Activated CD8-positive, alpha-beta T cell treated with anti-CD3 and anti-CD28 coated beads for 36 hours (primary cell): ENCODE measurements around the gene CENPB. TPM values are rescaled to one million over a fixed set of nuclear protein-coding genes. Genes with fewer than 3 reads are reported as not detected.

Experiments
- ATAC-seq: fragments of 200-7000 bp; cut with Tn5 transposase; one replicate; pipeline ENCODE4 v1.10.0; 2021; ENCODE audit warnings: mild to moderate bottlenecking, moderate library complexity
- CTCF ChIA-PET: fragments of 350-600 bp; sonication (Branson Sonifier 250); formaldehyde crosslinking; loops from one replicate; lab custom pipeline; 2021; ENCODE audit warnings: antibody characterized with exemption; lab: Charles Lee
- POLR2A ChIA-PET: fragments of 350-600 bp; sonication (Branson Sonifier 250); formaldehyde crosslinking; loops from one replicate; lab custom pipeline; 2021; ENCODE audit warnings: antibody characterized with exemption; lab: Charles Lee
- DNase-seq: peaks from one replicate; pipeline ENCODE4 v3.0.0-alpha.2; 2020
- H3K27ac Mint-ChIP-seq: one replicate; pipeline ENCODE4 v1.8.0; 2021; ENCODE audit warnings: mild to moderate bottlenecking, mixed read lengths
- H3K27me3 Mint-ChIP-seq: one replicate; pipeline ENCODE4 v1.8.0; 2021; ENCODE audit warnings: mixed read lengths
- H3K36me3 Mint-ChIP-seq: one replicate; pipeline ENCODE4 v1.8.0; 2021; ENCODE audit warnings: low read depth, mixed read lengths
- H3K4me1 Mint-ChIP-seq: one replicate; pipeline ENCODE4 v1.8.0; 2021; ENCODE audit warnings: low read depth, mixed read lengths
- H3K4me3 Mint-ChIP-seq: one replicate; pipeline ENCODE4 v1.8.0; 2021; ENCODE audit warnings: mild to moderate bottlenecking, moderate library complexity, mixed read lengths
- H3K9me3 Mint-ChIP-seq: one replicate; pipeline ENCODE4 v1.8.0; 2021; ENCODE audit warnings: mixed read lengths
- intact Hi-C: fragments of 100-400 bp; cut with micrococcal nuclease; formaldehyde crosslinking; loops from one replicate; pipeline ENCODE4 v1.10.0; 2022
- total RNA-seq, 2 experiments: library from RNA; stranded (reverse); gene quantifications; one replicate each; pipeline ENCODE4 v1.2.3, GENCODE V29; 2021
- TF ChIP-seq, protein P1 (sequence below): fragments of 200-600 bp; IDR thresholded peaks from one replicate; pipeline ENCODE4 v1.8.0; 2022; ENCODE audit warnings: antibody characterized with exemption, mild to moderate bottlenecking

Gene CENPB
- total RNA-seq, 2 experiments from 2014 or later: 35.0 to 35.4 TPM

GRCh38 chr20:3751675-3752385 lies 34.7 kb downstream of the CENPB start:
- Mint-ChIP-seq H3K36me3 (peaks cover 6% of the 10 kb centered on the region), H3K9me3 (no peaks in the 10 kb centered on the region), H3K4me3 (peak overlapping the region; percentile 29), H3K27me3 (no peaks in the 10 kb centered on the region), H3K4me1 (peaks cover 8% of the 10 kb centered on the region), H3K27ac (no peak overlapping the region)
- ChIA-PET POLR2A (interaction anchor here (1.4 to 2.1 kb wide), 3 partner anchors 16 to 44 kb away, joined by 3 to 6 read pairs (median 4); partner anchors contain the start of genes ADISSP and CDC25B), CTCF (interaction anchor here (1.1 to 2.5 kb wide), 10 partner anchors 10 to 333 kb away, joined by 3 to 24 read pairs (median 5); partner anchors contain the start of gene ADISSP)
- TF ChIP-seq, protein P1, sequence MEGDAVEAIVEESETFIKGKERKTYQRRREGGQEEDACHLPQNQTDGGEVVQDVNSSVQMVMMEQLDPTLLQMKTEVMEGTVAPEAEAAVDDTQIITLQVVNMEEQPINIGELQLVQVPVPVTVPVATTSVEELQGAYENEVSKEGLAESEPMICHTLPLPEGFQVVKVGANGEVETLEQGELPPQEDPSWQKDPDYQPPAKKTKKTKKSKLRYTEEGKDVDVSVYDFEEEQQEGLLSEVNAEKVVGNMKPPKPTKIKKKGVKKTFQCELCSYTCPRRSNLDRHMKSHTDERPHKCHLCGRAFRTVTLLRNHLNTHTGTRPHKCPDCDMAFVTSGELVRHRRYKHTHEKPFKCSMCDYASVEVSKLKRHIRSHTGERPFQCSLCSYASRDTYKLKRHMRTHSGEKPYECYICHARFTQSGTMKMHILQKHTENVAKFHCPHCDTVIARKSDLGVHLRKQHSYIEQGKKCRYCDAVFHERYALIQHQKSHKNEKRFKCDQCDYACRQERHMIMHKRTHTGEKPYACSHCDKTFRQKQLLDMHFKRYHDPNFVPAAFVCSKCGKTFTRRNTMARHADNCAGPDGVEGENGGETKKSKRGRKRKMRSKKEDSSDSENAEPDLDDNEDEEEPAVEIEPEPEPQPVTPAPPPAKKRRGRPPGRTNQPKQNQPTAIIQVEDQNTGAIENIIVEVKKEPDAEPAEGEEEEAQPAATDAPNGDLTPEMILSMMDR: no peak
- peak; percentile 55 for DNase-seq
- intact Hi-C loops: no loop called here
- ATAC-seq: peak; percentile 73

DNA sequence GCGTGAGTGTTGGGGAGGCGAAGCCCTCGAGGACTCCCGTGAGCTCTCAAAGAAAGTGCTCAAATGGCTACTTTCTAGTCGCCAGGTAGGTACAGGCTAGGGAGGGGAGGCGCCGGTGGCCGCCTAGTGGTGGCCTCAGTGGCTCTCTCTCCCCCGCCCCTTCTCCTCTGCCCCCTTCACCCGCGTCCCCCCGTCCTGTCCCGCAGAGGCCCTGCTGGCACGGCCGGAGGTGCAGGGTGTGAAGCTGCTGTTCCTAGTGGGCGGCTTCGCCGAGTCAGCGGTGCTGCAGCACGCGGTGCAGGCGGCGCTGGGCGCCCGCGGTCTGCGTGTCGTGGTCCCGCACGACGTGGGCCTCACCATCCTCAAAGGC lies 35.2 kb downstream of the CENPB start:
- Mint-ChIP-seq H3K4me3 (no peak overlapping the region), H3K27me3 (no peaks in the 10 kb centered on the region), H3K27ac (no peak overlapping the region), H3K9me3 (no peaks in the 10 kb centered on the region), H3K4me1 (peaks cover 8% of the 10 kb centered on the region), H3K36me3 (peaks cover 3% of the 10 kb centered on the region)
- TF ChIP-seq, protein P1: no peak
- CTCF ChIA-PET: interaction anchor here (0.9 to 2.5 kb wide), 9 partner anchors 10 to 334 kb away, joined by 3 to 8 read pairs (median 4); no protein-coding TSS in a partner anchor
- DNase-seq: no peak
- no peak for ATAC-seq
- POLR2A ChIA-PET: interaction anchor here (0.6 to 2.1 kb wide), 3 partner anchors 13 to 45 kb away, joined by 3 to 6 read pairs (median 3); partner anchors contain the start of genes ADISSP and CDC25B
- intact Hi-C loops: no loop called here

DNA sequence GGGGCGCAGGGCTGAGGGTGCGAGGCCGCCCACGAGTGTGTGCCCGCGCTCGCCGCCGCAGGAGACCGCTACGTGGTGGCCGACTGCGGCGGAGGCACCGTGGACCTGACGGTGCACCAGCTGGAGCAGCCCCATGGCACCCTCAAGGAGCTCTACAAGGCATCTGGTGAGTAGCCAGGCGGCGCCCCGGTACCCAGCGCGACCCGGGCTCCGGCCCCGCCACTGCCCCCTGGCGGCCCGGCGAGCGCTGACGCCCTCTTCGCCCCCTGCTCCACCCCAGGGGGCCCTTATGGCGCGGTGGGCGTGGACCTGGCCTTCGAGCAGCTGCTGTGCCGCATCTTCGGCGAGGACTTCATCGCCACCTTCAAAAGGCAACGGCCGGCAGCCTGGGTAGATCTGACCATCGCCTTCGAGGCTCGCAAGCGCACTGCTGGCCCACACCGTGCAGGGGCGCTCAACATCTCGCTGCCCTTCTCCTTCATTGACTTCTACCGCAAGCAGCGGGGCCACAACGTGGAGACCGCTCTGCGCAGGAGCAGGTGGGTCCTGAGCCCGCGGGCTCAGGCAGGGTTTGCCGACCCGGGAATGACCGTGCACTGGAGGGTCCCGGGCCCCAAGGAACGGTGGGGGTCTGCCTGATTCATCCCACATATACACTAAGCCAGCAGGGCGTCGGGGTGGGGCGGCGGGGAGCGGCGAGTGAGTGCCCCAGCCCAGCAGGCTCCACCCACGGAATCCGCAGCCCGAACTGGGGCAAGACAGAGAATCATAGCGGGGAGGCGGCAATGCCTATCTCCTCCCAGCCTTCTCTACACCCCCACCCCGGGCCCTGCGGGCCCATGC lies 36.6 kb downstream of the CENPB start:
- TF ChIP-seq, protein P1: peak; percentile 70
- peaks cover 3% of the 10 kb centered on the region for H3K36me3 Mint-ChIP-seq
- H3K27me3 Mint-ChIP-seq: peaks cover under 1% of the 10 kb centered on the region
- peak; percentile 41 for DNase-seq
- peak; percentile 31 for ATAC-seq
- peaks cover 12% of the 10 kb centered on the region for H3K4me1 Mint-ChIP-seq
- POLR2A ChIA-PET: interaction anchor here (2.1 kb wide), 1 partner anchor 18 kb away, joined by 6 read pairs; the partner anchor contains the start of gene ADISSP
- H3K4me3 Mint-ChIP-seq: no peak overlapping the region
- CTCF ChIA-PET: interaction anchor here (0.6 to 2.5 kb wide), 12 partner anchors 10 to 231 kb away, joined by 3 to 8 read pairs (median 3); no protein-coding TSS in a partner anchor
- H3K27ac Mint-ChIP-seq: no peak overlapping the region
- H3K9me3 Mint-ChIP-seq: no peaks in the 10 kb centered on the region
- intact Hi-C loops: no loop called here

- intact Hi-C loops: no loop called here
- TF ChIP-seq, protein P1: no peak
- ChIA-PET CTCF (interaction anchor here (0.7 to 2.2 kb wide), 7 partner anchors 9 to 208 kb away, joined by 3 to 7 read pairs (median 3); no protein-coding TSS in a partner anchor), POLR2A (no interaction called here)
- H3K9me3 Mint-ChIP-seq: no peaks in the 10 kb centered on the region
- DNase-seq (no peak), ATAC-seq (no peak)
- H3K4me3 Mint-ChIP-seq: no peak overlapping the region
- peaks cover 15% of the 10 kb centered on the region for H3K4me1 Mint-ChIP-seq
- peaks cover 4% of the 10 kb centered on the region for H3K27me3 Mint-ChIP-seq
- peaks cover 3% of the 10 kb centered on the region for H3K36me3 Mint-ChIP-seq
- no peak overlapping the region for H3K27ac Mint-ChIP-seq
These were observed 37.4 kb downstream of the CENPB start for GRCh38 chr20:3749087-3749688.
